Measurements from ENCODE around the gene RRAD. TPM values are rescaled to one million over a fixed set of nuclear protein-coding genes. Genes with fewer than 3 reads are reported as not detected.

The RRAD gene
- total and polyA plus RNA-seq, 7 donors, result 164 to 2,869 (median 304) TPM

DNA sequence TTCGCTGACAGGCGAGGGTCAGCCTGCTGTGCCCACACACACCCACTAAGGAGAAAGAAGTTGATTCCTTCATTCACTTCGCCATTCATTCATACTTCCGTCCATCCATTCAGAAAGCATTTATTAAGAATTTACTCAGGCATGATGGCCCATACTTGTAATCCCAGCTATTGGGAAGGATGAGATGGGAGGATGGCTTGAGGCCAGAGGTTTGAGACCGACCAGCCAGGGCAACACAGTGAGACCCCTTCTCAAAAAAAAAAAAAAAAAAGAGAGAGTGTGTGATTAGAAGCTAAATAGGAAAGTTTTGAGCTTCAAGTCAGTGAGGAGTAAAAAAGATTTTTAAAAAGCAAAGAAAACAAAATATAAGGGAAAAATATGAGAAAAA, 18.7 kb upstream of the RRAD start:
- H3K27ac ChIP-seq, result peak overlapping the region; percentile 16
- no peak for DNase-seq
- peaks cover 3 to 56% of the 10 kb centered on the region in 2 donors for H3K36me3 ChIP-seq (ENCODE audit: insufficient read depth in 1 of 2, low read depth in 1 of 2)
- WGBS, 3 donors, result 82 to 87% (median 87%) methylated on average over 5 of the region's 5 CpGs
- H3K4me1 ChIP-seq, result no peaks in the 10 kb centered on the region
- TF ChIP-seq, protein P1, sequence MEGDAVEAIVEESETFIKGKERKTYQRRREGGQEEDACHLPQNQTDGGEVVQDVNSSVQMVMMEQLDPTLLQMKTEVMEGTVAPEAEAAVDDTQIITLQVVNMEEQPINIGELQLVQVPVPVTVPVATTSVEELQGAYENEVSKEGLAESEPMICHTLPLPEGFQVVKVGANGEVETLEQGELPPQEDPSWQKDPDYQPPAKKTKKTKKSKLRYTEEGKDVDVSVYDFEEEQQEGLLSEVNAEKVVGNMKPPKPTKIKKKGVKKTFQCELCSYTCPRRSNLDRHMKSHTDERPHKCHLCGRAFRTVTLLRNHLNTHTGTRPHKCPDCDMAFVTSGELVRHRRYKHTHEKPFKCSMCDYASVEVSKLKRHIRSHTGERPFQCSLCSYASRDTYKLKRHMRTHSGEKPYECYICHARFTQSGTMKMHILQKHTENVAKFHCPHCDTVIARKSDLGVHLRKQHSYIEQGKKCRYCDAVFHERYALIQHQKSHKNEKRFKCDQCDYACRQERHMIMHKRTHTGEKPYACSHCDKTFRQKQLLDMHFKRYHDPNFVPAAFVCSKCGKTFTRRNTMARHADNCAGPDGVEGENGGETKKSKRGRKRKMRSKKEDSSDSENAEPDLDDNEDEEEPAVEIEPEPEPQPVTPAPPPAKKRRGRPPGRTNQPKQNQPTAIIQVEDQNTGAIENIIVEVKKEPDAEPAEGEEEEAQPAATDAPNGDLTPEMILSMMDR (IDR thresholded peaks at IDR 0.05), result no peak
- no peaks in the 10 kb centered on the region for H3K9me3 ChIP-seq
- no peaks in the 10 kb centered on the region for H3K27me3 ChIP-seq (ENCODE audit: insufficient read depth in 3 of 3, low read length in 2 of 3)
- no peak overlapping the region for H3K4me3 ChIP-seq
- intact Hi-C loops (cut with DNase I), result no loop called here
- ATAC-seq, result no peak

DNA sequence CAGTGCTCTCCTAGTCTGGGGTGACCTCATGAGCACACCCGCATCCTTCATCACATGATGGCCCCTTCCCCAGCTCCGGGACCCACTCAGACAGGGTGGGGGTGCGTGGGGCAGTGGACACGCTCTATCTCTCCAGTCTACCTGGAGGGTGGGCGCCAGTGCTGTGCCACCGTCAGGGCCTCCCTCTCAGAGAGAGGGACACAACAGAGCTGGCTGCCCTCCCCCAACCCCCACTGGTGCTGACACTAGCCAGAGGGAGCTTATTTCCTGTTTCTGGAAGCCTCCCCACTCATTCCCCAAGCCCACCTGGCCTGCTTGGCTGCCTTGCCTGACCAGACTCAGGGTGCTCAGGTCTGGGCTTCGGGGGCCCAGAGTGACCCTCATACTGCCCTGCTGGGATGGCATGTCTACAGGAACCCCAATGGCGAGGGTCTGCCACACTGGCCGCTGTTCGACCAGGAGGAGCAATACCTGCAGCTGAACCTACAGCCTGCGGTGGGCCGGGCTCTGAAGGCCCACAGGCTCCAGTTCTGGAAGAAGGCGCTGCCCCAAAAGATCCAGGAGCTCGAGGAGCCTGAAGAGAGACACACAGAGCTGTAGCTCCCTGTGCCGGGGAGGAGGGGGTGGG, 18.2 kb upstream of the RRAD start:
- 88 to 92% (median 90%) methylated on average over 15 of the region's 15 CpGs for WGBS, 3 donors
- intact Hi-C loops (cut with DNase I), result no loop called here
- no peak for ATAC-seq

GRCh38 chr16:66942981-66943380, 17.6 kb upstream of the RRAD start:
- DNase-seq (peak in 1 of 2 donors; percentile 23), ATAC-seq (no peak)
- no peaks in the 10 kb centered on the region for H3K27me3 ChIP-seq (ENCODE audit: insufficient read depth in 3 of 3, low read length in 2 of 3)
- intact Hi-C loops (cut with DNase I), result no loop called here
- peaks cover 3 to 67% of the 10 kb centered on the region in 2 donors for H3K36me3 ChIP-seq (ENCODE audit: insufficient read depth in 1 of 2, low read depth in 1 of 2)
- 84 to 95% (median 94%) methylated on average over 5 of the region's 5 CpGs for WGBS, 3 donors
- no peaks in the 10 kb centered on the region for H3K4me1 ChIP-seq
- H3K9me3 ChIP-seq, result no peaks in the 10 kb centered on the region
- H3K4me3 ChIP-seq, result no peak overlapping the region
- H3K27ac ChIP-seq, result no peak overlapping the region
- TF ChIP-seq, protein P1 (IDR thresholded peaks at IDR 0.05), result no peak

More for the DNA sequence above, 18.2 kb upstream of the RRAD start:
- Histone ChIP-seq H3K27ac (peak overlapping the region; percentile 16), H3K9me3 (no peaks in the 10 kb centered on the region), H3K4me1 (no peaks in the 10 kb centered on the region), H3K4me3 (no peak overlapping the region), H3K27me3 (ENCODE audit: insufficient read depth in 3 of 3, low read length in 2 of 3) (no peaks in the 10 kb centered on the region), H3K36me3 (ENCODE audit: insufficient read depth in 1 of 2, low read depth in 1 of 2) (peaks cover 3 to 61% of the 10 kb centered on the region in 2 donors)
- peak in 1 of 2 donors; percentile 36 for DNase-seq
- TF ChIP-seq, protein P1 (IDR thresholded peaks at IDR 0.05), result no peak

- ATAC-seq (no peak), DNase-seq (peak in 1 of 2 donors; percentile 43)
- H3K36me3 ChIP-seq (ENCODE audit: insufficient read depth in 1 of 2, low read depth in 1 of 2), result peaks cover 3 to 85% of the 10 kb centered on the region in 2 donors
- intact Hi-C loops (cut with DNase I), result no loop called here
- no peak overlapping the region for H3K4me3 ChIP-seq
- H3K9me3 ChIP-seq, result no peaks in the 10 kb centered on the region
- TF ChIP-seq, protein P1 (IDR thresholded peaks at IDR 0.05), result no peak
- no peak overlapping the region for H3K27ac ChIP-seq
- peaks cover 16% of the 10 kb centered on the region for H3K4me1 ChIP-seq
- WGBS, 3 donors, result 93 to 95% (median 93%) methylated on average over 16 of the region's 16 CpGs
- no peaks in the 10 kb centered on the region for H3K27me3 ChIP-seq (ENCODE audit: insufficient read depth in 3 of 3, low read length in 2 of 3)
Observed at GRCh38 chr16:66940236-66940635, 14.9 kb upstream of the RRAD start.

- Histone ChIP-seq H3K4me1 (peaks cover 16% of the 10 kb centered on the region), H3K36me3 (ENCODE audit: insufficient read depth in 1 of 2, low read depth in 1 of 2) (peaks cover 3 to 82% of the 10 kb centered on the region in 2 donors), H3K27ac (no peak overlapping the region), H3K27me3 (ENCODE audit: insufficient read depth in 3 of 3, low read length in 2 of 3) (no peaks in the 10 kb centered on the region), H3K9me3 (no peaks in the 10 kb centered on the region), H3K4me3 (no peak overlapping the region)
- intact Hi-C loops (cut with DNase I), result no loop called here
- DNase-seq, result peak in 1 of 2 donors; percentile 37
- TF ChIP-seq, protein P1 (IDR thresholded peaks at IDR 0.05), result no peak
- ATAC-seq, result no peak
Observed at GRCh38 chr16:66939366-66939765, 14.0 kb upstream of the RRAD start.
